HepG2 (cell line): Measurements from ENCODE around the gene MAN1A1. TPM values are rescaled to one million over a fixed set of nuclear protein-coding genes. Genes with fewer than 3 reads are reported as not detected.
A peak's percentile ranks its signal among the peaks of the same experiment; 100 is the strongest.

Experiments used
- ATAC-seq: fragments of 200-7000 bp; cut with Tn5 transposase; 3 replicates; pipeline ENCODE4 v1.9.1; 2020; ENCODE audit warnings: mild to moderate bottlenecking, moderate library complexity
- BruUV-seq: library from RNA; stranded (reverse); fragments of 400-500 nt; replicated peaks from 2 replicates; lab custom pipeline; 2021; lab: Mats Ljungman, UMichigan
- CTCF ChIA-PET: fragments of 300-600 bp; formaldehyde crosslinking; extraction: SDS; loops from one replicate; lab custom pipeline; 2021; ENCODE audit warnings: low total read pairs, inconsistent platforms, low intra/inter-chr PET ratio; lab: Yijun Ruan, JAX
- POLR2A ChIA-PET: fragments of 350-600 bp; sonication (Branson Sonifier 250); formaldehyde crosslinking; loops from one replicate; lab custom pipeline; 2020; ENCODE audit warnings: antibody characterized with exemption, inconsistent platforms; lab: Yijun Ruan, JAX
- DNase-seq: peaks from one replicate; pipeline ENCODE4 v3.0.0-alpha.2; 2015; ENCODE audit warnings: low spot score
- FAIRE-seq: peaks from 3 replicates; lab custom pipeline; 2011; peaks lifted over from hg19 to GRCh38; lab: Jason Lieb, UNC
- H2AFZ ChIP-seq: one replicate; pipeline ENCODE4 v1.6.1; 2011; ENCODE audit warnings: low read length, inconsistent platforms
- H3K27ac ChIP-seq: fragments of 300-600 bp; 3 replicates; pipeline ENCODE4 v1.8.0; 2011; ENCODE audit warnings: mixed run types, mild to moderate bottlenecking, mixed read lengths, low read length, inconsistent platforms; ENCODE audit not compliant: insufficient read depth; ENCODE audit errors: extremely low read length
- H3K27me3 ChIP-seq, 2 experiments: fragments of 200-600 bp in 1 of 2; 2 replicates in 1 of 2; 3 replicates in 1 of 2; pipeline versions ENCODE4 v1.6.0 to v1.8.0; 2011; ENCODE audit warnings: low read length in 2 of 2, mild to moderate bottlenecking in 2 of 2, moderate library complexity in 2 of 2, inconsistent platforms in 1 of 2; ENCODE audit not compliant: insufficient read depth in 2 of 2, control insufficient read depth in 1 of 2
- H3K36me3 ChIP-seq, 2 experiments: fragments of 200-600 bp in 1 of 2; replicated peaks in 1 of 2; 2 replicates in 1 of 2; 3 replicates in 1 of 2; pipeline versions ENCODE4 v1.5.1 to v1.8.0; 2011; ENCODE audit warnings: low read length in 2 of 2, inconsistent platforms in 1 of 2; ENCODE audit not compliant: insufficient read depth in 2 of 2, control insufficient read depth in 1 of 2
- H3K4me1 ChIP-seq: 2 replicates; pipeline ENCODE4 v1.5.1; 2012; ENCODE audit warnings: low read length, inconsistent platforms; ENCODE audit not compliant: insufficient read depth
- H3K4me2 ChIP-seq: 2 replicates; pipeline ENCODE4 v1.6.0; 2011; ENCODE audit warnings: low read depth, low read length, inconsistent platforms
- H3K4me3 ChIP-seq, 3 experiments: fragments of 200-600 bp in 1 of 3; sonication (generic), shearing (Covaris generic) in 1 of 3; replicated peaks in 1 of 3; 2 replicates each; pipeline ENCODE4 v1.5.1; 2011 to 2016; ENCODE audit warnings: low read length in 3 of 3, inconsistent platforms in 2 of 3, low read depth in 2 of 3, mild to moderate bottlenecking in 2 of 3, control low read depth in 1 of 3, mixed read lengths in 1 of 3; ENCODE audit not compliant: insufficient read depth in 1 of 3
- H3K79me2 ChIP-seq: one replicate; pipeline ENCODE4 v1.6.1; 2011; ENCODE audit warnings: low read length, inconsistent platforms; ENCODE audit not compliant: insufficient read depth
- H3K9ac ChIP-seq: 2 replicates; pipeline ENCODE4 v1.6.0; 2011; ENCODE audit warnings: mild to moderate bottlenecking, low read depth, low read length, inconsistent platforms; ENCODE audit not compliant: insufficient read depth
- H3K9me3 ChIP-seq: 2 replicates; pipeline ENCODE4 v1.5.1; 2012; ENCODE audit warnings: mild to moderate bottlenecking, low read length
- H4K20me1 ChIP-seq: 2 replicates; pipeline ENCODE4 v1.6.0; 2011; ENCODE audit warnings: inconsistent platforms, mild to moderate bottlenecking, low read length, moderate library complexity; ENCODE audit not compliant: insufficient read depth
- ATF7-NPFF ChIP-seq: sonication (generic); formaldehyde crosslinking; IDR thresholded peaks from 2 replicates; pipeline ENCODE4 v1.8.1; 2023; ENCODE audit warnings: mild to moderate bottlenecking, low read depth, missing genetic modification reagents, moderate library complexity
- FOXP1 ChIP-seq, 2 experiments: fragments of 450-650 bp in 1 of 2; IDR thresholded peaks; 2 replicates each; pipeline ENCODE4 v1.6.1; 2017 to 2018; ENCODE audit warnings: antibody characterized with exemption in 1 of 2
- KAT8 ChIP-seq: IDR thresholded peaks from 2 replicates; pipeline ENCODE4 v1.6.1; 2016; ENCODE audit warnings: missing genetic modification reagents, missing compliant biosample characterization
- KLF15 ChIP-seq: sonication (generic); formaldehyde crosslinking; IDR thresholded peaks from 2 replicates; pipeline ENCODE4 v1.8.1; 2023; ENCODE audit warnings: borderline replicate concordance, mild to moderate bottlenecking, inconsistent platforms, missing genetic modification reagents, mixed read lengths
- RBM22 ChIP-seq: fragments of 200-400 bp; formaldehyde crosslinking; optimal IDR thresholded peaks from 2 replicates; pipeline ENCODE3; 2017; ENCODE audit warnings: mild to moderate bottlenecking, low read length, moderate library complexity
- SNAPC5 ChIP-seq: sonication (generic); formaldehyde crosslinking; IDR thresholded peaks from 2 replicates; pipeline ENCODE4 v1.8.1; 2023; ENCODE audit warnings: mild to moderate bottlenecking, missing genetic modification reagents, borderline replicate concordance
- SYNCRIP ChIP-seq: fragments of 200-400 bp; formaldehyde crosslinking; IDR thresholded peaks from 2 replicates; pipeline ENCODE4 v1.6.1; 2018; ENCODE audit warnings: mild to moderate bottlenecking, low read depth, low read length; ENCODE audit not compliant: insufficient read depth
- THYN1 ChIP-seq: sonication (generic); formaldehyde crosslinking; IDR thresholded peaks from 2 replicates; pipeline ENCODE4 v1.8.1; 2023; ENCODE audit warnings: low read depth, mild to moderate bottlenecking, moderate library complexity, missing genetic modification reagents, borderline replicate concordance
- ZFAT ChIP-seq: sonication (generic); formaldehyde crosslinking; conservative IDR thresholded peaks from 2 replicates; pipeline ENCODE4 v1.8.1; 2023; ENCODE audit warnings: missing genetic modification reagents, inconsistent platforms
- ZFP62 ChIP-seq: sonication (generic); formaldehyde crosslinking; IDR thresholded peaks from 2 replicates; pipeline ENCODE4 v1.4.0; 2020; ENCODE audit warnings: missing genetic modification reagents
- ZNF382 ChIP-seq: sonication (generic); formaldehyde crosslinking; IDR thresholded peaks from 2 replicates; pipeline ENCODE4 v1.5.0; 2020; ENCODE audit warnings: missing genetic modification reagents, mild to moderate bottlenecking, borderline replicate concordance
- ZNF574 ChIP-seq: sonication (generic); formaldehyde crosslinking; IDR thresholded peaks from 2 replicates; pipeline ENCODE4 v1.4.0; 2020; ENCODE audit warnings: missing genetic modification reagents
- ZNF646 ChIP-seq: sonication (generic); formaldehyde crosslinking; IDR thresholded peaks from 2 replicates; pipeline ENCODE4 v1.9.0; 2021; ENCODE audit warnings: mild to moderate bottlenecking, missing genetic modification reagents
- ZNF768 ChIP-seq: sonication (generic); formaldehyde crosslinking; IDR thresholded peaks from 2 replicates; pipeline ENCODE4 v1.4.0; 2020; ENCODE audit warnings: missing genetic modification reagents
- WGBS: methylation state at CpG from one replicate; pipeline ENCODE4 v1.1.6; 2017; ENCODE audit warnings: low lambda C conversion rate; 5-methylcytosine and 5-hydroxymethylcytosine counted together
- in situ Hi-C: cut with HindIII; loops from 2 replicates; pipeline ENCODE4 v1.10.0; 2017; ENCODE audit warnings: low pct_unique_long_range_greater_than_20kb; ENCODE audit not compliant: extremely low pct_ligation_motif_present
- intact Hi-C: fragments of 100-400 bp; cut with micrococcal nuclease; formaldehyde crosslinking; loops from one replicate; pipeline ENCODE4 v1.10.0; 2022; ENCODE audit not compliant: unreplicated experiment
- polyA plus RNA-seq, 8 experiments: library from polyadenylated mRNA; depleted of rRNA in 3 of 8; stranded (reverse) in 7 of 8; unstranded in 1 of 8; fragments of >200 nt; fragmentation: Illumina TruSeq in 4 of 8; extraction: Trizol in 4 of 8; gene quantifications; 2 replicates each; pipeline versions ENCODE4 v1.2.1 to v1.2.3, GENCODE V29; 2011 to 2016; ENCODE audit warnings: low read depth in 4 of 8, missing spikeins in 1 of 8, mixed read lengths in 1 of 8; ENCODE audit not compliant: insufficient read depth in 1 of 8
- total RNA-seq, 5 experiments: library from RNA; depleted of rRNA; stranded (reverse); fragments of >200 nt; fragmentation: Illumina TruSeq; extraction: Trizol; gene quantifications; 2 replicates each; pipeline ENCODE4 v1.2.3, GENCODE V29; 2016; ENCODE audit warnings: low read depth in 1 of 5

The MAN1A1 gene
- total and polyA plus RNA-seq, 2 of the 13 experiments (the other 11 are each of a cell fraction or from before 2014, with no cell fraction given), result 156 to 236 TPM

- peaks cover 50% of the 10 kb centered on the region for H3K79me2 ChIP-seq
- H3K4me1 ChIP-seq, result peaks cover 43% of the 10 kb centered on the region
- 51% methylated on average over 2 of the region's 2 CpGs for WGBS
- no peak overlapping the region for H3K9ac ChIP-seq
- peaks cover 18% of the 10 kb centered on the region for H4K20me1 ChIP-seq
- H3K9me3 ChIP-seq, result no peaks in the 10 kb centered on the region
- in situ Hi-C loops, result no loop called here
- no TSS peak for BruUV-seq
- ChIA-PET CTCF (no interaction called here), POLR2A (no interaction called here)
- intact Hi-C loops, result no loop called here
- FAIRE-seq (no peak), ATAC-seq (peak; percentile 70), DNase-seq (peak; percentile 31)
- H2AFZ ChIP-seq, result no peak overlapping the region
- no peak overlapping the region for H3K4me3 ChIP-seq
- H3K36me3 ChIP-seq, result peaks cover 14 to 76% of the 10 kb centered on the region in 2 experiments
- no peaks in the 10 kb centered on the region for H3K27me3 ChIP-seq
- H3K27ac ChIP-seq, result peak overlapping the region; percentile 19
- no peak overlapping the region for H3K4me2 ChIP-seq
- no peak for TF ChIP-seq ZFP62 (CRISPR knock-in tag)
- TF ChIP-seq ZNF768 (CRISPR knock-in tag), result no peak
- 0 out of 2 replicates have a peak, but pooled peaks have one; percentile 15 for TF ChIP-seq KAT8 (CRISPR knock-in tag)
- TF ChIP-seq ATF7-NPFF (CRISPR knock-in tag), result no peak
- TF ChIP-seq FOXP1 (IDR thresholded peaks at IDR 0.05), result no peak
- TF ChIP-seq FOXP1 (CRISPR knock-in tag; IDR thresholded peaks at IDR 0.05), result peak; percentile 38; the same call in 1 of the 2 replicates
- TF ChIP-seq SYNCRIP, result no peak
- no peak for TF ChIP-seq SNAPC5
- TF ChIP-seq ZNF382 (CRISPR knock-in tag), result no peak
- TF ChIP-seq THYN1, result no peak
- no peak for TF ChIP-seq ZNF574 (CRISPR knock-in tag)
- TF ChIP-seq ZFAT (CRISPR knock-in tag), result no peak
- no peak for TF ChIP-seq ZNF646 (CRISPR knock-in tag)
- TF ChIP-seq RBM22, result peak; percentile 90
- TF ChIP-seq KLF15 (CRISPR knock-in tag), result no peak
Observed at GRCh38 chr6:119241111-119241465, 108.5 kb downstream of the MAN1A1 start.
